NCI-H446 treated with DMSO at 0.1 percent for 48 hours (cell line): ENCODE data around the gene ISCA1.
A peak's percentile ranks its signal among the peaks of the same experiment; 100 is the strongest.

Source experiments
- DNase-seq: peaks from one replicate; lab custom pipeline; 2025; lab: John Stamatoyannopoulos, UW

ISCA1 gene

DNA sequence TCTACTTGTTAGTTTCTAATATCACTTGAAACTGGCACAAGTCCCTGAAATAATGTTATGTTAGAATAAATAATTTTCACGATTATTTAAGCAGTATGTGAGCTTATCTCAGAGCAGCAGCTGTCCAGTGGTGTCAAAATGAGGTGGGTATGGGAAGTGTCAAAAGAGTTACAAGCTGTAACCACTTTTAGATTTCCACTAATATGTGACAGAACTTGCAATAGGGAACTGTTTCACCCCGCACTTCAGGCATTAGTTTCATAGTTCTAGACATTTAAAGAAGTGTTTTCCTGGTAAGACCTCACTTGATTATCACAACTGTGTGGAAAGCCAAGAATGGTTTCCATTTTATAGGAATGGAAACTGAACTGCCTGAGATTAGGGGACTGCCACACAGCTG, 2.9 kb upstream of the ISCA1 start:
- no peak for DNase-seq

DNA sequence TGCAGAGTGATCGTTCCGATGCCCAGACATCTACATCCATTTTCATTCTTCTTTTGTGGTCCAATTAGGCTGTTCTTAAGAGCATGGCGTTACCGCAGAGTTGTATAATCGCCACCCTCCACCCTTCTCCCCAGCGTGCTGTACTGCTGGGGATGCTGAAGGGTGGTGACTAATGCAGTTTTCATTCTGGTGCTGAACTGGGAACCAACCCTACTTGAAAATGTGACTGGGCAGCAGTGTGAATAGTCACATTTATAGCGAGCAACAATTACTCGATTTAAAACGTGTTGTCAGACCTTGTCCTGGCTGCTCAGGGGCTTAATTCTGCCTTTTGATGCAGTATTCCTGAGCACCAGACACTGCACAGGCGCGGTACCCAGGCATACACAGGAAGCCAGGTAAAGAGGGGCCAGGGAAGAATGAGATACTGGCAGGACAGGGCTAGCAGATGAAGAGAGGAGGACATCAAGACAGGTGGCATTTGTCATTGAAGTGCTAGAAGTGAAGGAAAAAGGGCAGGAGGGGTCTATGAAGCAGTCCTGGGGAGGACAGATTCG, 719 bp upstream of the ISCA1 start:
- no peak for DNase-seq

DNA sequence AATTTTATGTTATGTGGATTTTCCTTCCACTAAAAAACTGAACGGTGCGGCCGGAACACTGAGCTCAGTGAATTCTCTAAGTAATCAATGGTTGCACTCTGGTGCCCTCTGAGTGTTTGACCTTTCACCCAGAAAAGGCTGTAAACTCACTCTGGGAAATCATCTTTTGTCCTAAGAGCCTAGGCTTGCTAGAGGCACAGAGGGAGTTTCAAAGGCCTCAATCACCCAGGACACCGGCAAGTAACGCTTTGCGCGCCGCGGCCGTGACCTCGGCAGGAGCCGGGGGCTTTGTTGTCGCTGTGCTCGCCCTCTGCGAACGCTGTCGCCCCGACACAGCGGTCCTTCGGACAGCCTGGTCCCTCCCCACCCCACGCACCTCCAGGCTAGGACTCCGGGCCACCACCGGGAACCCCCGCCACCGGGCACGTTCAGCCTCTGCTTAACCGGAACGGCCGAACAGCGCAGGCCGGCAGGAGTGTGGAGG, 703 bp downstream of the ISCA1 start:
- no peak for DNase-seq

DNA sequence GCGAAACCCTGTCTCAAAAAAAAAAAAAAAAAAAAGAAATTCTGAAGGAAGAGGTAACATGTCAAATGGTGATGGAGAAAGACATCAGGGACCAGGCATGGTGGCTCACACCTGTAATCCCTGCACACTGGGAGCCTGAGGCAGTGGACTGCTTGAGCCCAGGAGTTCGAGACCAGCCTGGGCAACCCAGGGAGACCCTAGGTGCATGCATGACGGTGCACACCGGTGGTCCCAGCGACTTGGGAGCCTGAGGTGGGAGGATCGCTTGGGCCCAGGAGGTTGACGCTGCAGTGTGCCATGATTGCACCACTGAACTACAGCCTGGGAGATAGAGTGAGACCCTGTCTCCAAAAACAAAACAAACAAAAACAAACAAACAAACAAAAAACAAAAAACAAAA, 1.8 kb downstream of the ISCA1 start:
- no peak for DNase-seq

DNA sequence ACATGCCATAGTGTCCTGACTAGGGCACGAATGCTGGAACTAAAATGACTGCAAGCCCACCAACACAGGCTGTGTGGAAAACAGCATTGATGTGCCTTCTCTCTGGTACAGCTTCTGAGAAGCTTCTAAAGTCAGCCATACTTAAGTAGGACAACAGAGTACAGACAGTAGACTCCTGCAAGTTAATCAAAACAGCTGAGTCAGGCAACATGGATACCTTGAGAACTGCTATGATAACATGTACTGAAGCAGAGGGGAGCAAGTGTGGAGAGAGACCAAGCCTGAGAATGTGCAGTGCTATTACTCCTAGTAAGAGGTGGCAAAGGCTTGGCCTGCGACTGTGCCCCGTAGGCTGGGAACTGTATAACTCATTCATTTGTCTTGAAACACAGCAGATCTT, 2.5 kb downstream of the ISCA1 start:
- no peak for DNase-seq

DNA sequence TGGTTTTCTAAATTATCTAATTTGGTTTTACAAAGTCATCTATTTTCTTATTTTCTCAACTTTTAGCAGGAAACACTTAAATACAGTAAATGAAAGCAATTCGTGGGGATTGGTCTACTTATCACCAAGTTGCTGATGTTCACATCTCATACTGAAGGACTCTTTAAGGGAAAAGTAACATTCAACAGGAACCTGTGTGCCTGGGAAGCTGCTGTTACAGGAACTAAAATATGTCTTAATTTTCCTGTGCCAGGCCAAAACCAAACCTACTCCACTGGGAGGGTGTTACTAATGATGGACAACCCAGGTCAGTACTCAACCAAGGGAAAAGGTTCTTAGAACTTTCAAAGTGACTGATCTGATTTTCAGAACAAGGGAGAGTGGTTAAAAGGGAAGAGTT, 5.3 kb downstream of the ISCA1 start:
- no peak for DNase-seq

DNA sequence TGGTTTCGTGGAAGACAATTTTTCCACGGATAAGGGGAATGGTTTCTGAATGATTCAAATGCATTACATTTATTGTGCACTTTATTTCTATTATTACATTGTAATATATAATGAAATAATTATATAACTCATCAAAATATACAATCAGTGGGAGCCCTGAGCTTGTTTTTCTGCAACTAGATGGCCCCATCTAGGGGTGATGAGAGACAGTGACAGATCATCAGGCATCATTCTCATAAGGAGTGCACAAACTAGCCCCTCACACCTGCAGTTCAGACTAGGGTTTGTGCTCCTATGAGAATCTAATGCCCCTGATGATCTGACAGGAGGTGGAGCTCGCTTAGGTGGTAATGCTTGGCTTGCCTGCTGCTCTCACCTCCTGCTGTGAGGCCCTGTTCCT, 6.4 kb downstream of the ISCA1 start:
- no peak for DNase-seq

DNA sequence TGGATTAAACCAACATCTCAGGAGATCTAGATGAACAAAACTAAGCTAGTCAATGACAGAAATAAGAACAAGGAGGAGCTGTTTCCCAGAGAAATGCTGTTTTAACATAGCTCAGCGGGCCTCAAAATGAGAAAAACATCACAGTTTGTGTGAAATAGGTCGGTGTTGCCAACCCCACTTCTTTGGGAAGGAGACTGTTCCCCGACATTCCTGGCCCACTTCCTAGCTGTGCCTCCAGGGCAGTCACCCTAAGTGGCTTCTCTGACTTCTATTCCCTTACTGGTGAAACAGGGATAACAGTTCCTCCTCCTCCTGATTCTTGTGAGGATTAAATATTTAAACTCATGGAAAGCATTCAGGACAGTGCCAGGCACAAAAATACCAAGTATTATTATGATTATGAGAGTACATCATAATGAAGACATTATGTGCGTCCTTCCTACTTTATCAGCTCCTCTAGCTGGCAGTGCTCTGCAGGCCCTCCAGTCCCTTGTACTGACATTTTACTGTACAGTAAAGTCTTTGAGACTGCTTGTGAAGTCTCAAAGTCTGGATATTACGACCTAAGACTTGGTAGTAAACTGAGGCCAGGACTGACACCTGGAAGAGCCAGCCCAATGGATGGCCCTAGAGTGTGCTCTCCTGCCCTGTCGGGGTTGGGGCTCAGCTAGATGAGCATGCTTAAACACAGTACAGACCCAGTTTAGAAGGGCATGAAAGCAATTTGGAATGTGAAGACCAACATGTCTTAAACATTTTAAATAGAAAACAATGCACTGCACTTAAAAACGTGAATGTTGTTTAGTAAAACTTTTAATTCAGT, 7.3 kb downstream of the ISCA1 start:
- DNase-seq = no peak

DNA sequence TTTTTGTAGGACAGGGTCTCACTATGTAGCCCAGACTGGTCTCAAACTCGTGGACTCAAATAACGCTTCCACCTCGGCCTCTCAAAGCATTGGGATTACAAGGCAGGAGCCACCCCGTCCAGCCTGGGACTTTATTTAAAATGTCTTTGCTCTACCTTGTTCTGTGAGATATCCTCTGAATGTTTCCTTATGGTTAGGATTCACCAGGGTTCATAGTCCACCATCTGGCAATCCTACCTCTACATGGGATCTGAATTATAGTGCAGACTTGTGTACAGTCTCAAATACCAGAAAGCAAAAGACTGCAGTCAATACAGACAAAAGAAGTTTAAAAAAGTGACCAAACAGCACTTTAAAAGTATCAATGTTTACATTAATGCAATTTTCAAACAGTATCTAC, 10.1 kb downstream of the ISCA1 start:
- DNase-seq = no peak

DNA sequence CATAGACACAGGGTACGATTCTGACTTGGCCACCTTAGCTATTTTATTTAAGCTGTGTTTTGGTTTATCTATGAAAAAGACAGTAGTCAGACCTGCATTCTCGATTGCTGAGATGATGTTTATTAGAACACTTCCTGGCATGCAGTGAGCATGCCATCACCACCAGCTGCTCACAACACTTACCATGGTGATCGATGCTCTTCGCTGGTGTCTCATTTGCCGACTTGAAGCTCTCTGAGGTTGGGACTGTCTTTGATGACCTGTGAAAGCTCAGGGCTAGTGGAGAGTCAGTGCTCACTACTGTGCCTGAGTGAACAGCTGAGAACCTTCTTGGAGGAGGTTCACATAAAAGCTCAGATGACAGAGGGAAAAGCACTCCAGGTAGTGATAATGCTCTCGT, 18.5 kb downstream of the ISCA1 start:
- DNase-seq = no peak

DNA sequence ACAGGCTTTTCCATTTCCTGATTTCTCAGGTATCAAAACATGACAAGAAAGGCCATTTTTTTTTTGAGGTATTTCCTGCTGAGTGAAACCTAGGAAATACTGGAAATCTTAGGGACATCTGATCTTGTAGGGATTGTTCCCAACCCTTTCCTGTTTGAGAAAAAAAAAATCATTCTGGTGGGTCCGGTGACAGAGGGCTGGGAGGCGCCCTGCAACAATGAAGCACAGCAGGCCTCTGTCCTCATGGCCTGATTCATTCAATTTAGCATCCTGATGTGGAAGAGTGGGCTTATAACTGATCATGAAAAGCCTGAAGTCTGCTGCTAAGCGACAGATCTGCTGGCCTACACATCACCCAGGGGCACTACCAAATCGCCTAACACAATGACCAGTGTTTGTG, 19.8 kb downstream of the ISCA1 start:
- no peak for DNase-seq

DNA sequence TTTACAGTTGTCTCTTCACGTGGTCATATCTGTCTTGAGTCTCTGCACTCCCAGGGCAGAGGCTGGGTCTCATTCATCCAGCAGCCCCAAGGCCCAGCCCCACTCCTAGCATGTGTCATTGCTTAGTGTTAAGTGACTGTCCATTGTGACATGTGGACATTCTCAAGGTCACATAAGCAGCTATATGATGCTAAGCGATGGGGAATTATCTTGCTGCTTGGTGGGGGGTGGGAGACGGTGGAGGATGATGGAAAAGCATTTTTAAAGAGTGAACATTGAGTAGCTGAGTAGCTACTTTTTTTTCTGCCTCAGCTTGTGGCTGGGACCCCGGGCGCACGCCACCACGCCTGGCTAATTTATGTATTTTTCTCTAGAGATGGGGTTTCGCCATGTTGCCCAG, 22.8 kb downstream of the ISCA1 start, which contains the start of gene C9orf153:
Gene C9orf153, minus strand, starts transcription at position 101 of the 400 bp plus-strand sequence. CDS start 30,054 bp downstream, outside the sequence.
- no peak for DNase-seq

DNA sequence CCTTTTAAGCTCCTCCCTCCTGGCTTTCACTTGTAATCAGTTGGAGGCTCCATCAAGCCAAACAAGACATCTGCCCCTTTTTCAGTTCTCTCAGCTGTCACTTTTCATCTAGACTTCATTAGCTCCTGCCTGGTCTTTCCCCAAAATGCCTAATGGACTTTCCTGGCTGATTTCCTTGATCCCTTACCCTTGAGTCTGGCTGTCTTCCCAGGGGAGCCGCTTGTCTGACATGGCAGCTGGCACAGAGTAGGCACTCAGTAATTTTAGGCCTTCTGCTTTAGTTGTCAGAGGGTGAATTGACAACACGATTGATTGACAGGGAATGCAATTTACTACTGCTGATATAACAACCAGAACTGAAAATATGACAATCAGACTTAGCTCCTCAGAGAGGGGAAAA, 24.9 kb downstream of the ISCA1 start:
- peak; percentile 89 for DNase-seq

DNA sequence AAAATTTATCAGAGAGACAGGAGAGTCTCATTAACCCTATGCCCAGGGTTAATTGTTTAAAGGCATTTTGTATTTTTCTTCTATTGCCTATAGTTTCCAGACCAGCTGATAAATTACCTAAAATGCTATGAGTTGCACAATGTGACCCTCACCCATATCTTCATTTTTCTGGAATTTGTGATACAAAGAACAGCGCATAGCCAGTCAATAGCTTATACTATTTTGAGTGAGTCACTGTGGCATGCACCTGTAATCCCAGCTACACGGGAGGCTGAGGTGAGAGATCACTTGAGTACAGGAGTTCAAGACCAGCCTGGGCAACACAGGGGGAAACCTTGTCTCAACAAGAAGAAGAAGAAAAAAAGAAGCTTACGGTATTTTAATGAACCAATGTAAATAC, 25.7 kb downstream of the ISCA1 start:
- no peak for DNase-seq

DNA sequence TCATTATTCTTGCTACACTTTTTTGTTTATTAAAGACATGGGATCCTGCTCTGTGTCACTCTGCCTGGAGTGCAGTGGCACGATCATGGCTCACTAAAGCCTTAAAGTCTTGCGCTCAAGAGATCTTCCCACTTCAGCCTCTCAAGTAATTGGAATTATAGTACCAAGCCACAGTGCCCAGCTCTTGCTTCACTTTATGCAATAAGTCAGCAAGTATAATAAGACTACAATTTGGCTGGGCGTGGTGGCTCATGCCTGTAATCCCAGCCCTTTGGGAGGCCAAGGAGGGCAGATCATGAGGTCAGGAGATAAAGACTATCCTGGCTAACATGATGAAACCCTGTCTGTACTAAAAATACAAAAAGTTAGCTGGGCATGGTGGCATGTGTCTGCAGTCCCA, 28.8 kb downstream of the ISCA1 start:
- no peak for DNase-seq

DNA sequence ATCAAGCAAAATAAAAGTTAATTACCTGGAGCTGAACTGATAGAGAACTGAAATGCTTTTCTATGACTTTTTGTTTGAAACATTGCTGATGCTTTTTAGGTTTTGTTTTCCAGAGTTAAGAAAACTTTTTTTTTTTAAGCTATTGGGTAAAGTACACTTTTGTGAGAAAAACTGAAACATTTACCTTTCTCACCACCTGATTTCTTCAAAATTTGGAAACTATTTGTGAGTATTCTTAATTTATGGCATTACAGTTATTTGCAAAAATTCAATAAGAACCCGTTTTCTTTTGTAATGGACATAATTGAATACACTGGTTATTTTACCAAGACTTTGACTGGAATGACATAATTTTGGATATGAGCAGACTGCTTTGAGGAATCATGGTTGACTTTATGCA, 29.5 kb downstream of the ISCA1 start:
- no peak for DNase-seq

DNA sequence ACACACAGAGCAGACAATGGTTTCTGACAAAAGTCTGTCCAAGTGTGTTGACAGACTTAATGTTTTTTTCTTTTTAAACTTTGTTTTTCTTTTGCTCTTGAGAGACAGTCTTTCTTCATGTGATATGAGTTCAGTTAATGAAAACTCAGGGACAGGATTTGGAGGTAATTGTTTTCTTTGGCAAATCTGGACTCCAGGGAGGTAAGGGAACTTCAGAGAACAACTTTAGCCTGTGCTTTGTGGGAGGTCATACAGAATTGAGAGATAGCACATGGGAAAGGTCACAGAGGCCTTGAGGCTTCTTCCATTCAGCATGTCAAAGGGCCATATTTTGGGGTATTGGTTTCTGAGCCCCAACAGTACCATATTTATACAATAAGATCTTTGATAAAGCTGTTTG, 32.2 kb downstream of the ISCA1 start:
- no peak for DNase-seq

DNA sequence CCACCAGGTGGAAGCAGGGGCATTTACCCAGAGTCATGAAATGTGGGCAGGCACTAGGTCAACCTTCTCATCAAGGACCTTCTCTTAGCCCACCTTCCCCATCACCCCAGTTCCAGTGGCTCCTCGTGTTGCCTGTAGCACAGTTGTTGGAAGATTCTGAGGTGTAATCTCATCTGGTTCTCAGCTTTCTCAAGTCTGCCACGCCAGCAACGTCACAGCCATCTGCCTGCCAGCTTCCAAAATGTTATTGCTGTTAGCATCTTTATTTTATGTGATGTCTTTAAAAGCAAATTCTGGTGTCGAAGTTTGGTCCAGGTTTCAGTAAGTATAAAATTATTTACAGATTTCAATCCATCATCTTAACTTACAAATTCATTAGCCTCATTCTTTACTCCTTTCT, 33.6 kb downstream of the ISCA1 start:
- DNase-seq = no peak

DNA sequence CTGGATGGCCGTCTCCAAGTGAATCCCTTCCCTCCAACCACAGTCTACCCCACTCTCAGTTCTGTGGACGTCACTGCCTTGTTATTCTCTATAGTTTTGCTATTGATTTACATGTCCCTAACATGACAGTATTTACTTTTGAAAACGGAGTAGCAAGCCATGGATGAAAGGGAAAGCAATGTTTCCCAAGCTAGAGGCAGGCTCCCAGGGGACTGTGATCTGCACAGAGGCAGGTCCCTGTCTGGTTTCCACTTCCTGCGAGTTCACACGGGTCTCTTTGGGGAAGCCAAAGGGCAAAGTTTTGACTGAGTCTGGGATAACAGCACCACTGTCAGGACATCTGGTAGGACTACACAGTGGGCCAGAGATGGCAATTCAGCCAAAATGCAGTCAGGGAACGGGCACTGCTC, 35.6 kb downstream of the ISCA1 start:
- no peak for DNase-seq

DNA sequence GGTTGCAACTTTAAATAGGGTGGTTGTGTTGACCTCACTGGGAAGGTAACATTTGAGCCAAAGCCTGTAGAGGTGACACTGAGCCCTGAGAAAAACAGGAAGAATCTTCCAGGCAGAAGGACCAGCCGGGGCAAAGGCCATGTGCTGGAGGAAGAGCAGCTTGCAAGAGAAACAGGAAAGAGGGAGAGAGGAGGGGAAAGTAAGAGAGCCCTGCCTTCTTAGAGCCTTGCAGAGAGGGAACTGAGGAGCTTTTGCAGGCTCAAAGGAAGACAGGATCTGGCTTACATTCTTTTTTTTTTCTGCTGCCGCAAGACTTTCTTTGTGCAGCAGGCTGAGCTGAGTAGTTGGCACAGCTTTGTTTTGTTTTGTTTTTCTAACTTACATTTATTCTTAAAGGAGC, 40.3 kb downstream of the ISCA1 start:
- DNase-seq = no peak

DNA sequence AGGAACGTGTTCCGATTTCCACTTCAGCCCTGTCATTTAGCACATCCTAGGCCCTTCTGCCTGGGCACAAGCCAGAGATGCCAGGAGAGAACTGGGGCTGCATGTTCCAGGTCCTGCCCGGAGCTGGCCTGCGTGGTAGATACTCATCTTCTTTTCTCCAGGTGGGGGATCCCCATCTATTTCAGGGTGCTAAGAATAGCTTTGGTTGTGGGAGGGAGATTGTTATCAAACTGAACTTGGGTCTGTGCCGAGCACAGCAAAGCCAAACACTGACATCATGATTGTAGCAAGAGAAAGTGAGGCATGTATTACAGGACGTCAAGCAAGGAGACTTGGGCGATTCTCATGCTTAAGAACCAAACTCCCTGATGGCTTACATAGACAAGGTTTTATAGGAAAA, 41.1 kb downstream of the ISCA1 start:
- DNase-seq = no peak

DNA sequence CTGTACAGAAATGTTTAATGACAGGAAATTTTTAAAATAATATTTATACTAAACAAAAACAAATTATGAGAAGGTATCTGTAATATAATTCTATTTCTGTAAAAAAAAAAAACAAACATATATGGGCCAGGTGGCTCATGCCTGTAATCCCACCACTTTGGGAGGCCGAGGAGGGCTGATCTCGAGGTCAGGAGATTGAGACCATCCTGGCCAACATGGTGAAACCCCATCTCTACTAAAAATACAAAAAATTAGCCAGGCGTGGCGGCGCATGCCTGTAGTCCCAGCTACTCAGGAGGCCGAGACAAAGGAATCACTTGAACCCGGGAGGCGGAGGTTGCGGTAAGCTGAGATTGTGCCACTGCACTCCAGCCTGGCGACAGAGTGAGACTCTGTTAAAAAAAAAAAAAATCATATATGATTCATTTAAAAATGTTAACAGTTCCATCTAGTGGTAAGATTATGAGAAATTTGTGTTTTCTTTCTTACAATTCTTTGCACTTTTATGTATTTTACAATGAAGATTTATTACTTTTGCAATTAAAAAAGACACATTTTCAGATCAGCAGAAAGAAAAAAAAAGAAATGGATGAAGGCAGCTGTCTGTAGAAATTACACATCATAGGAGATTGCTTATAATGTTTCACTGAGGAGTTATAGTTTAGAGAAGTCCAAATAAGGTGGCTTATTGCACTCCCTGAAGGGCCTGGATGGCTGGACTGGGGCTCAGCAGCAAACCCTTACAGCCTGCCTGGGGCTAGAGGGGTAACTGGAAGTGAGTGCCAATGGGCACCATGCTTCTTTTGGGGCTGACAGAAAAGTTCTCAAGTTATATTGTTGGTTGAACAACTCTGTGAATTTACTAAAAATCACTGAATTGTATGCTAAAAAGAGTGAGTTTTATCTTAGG, 43.2 kb downstream of the ISCA1 start:
- peak; percentile 1 for DNase-seq

DNA sequence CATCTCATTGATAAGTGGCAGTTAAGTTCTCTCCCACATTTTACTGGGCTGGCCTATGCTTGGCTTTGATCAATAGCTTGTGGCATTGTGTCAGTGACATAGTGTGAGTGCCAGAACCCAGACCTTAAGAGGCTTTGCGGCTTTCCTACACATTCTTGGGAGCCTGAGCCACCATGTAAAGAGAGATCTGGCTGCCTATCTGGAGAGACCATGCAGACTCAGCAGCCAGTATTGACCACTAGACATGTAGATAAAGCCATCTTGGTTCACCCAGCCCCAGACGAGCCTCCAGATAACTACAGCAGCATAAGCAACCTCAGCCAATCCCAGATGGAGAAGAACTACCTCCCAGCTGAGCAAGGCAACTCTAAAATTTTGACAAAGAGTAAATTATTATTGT, 51.5 kb downstream of the ISCA1 start:
- DNase-seq = no peak
